ENCODE measurements around the gene GIT1. TPM values are rescaled to one million over a fixed set of nuclear protein-coding genes. Genes with fewer than 3 reads are reported as not detected.

GIT1 gene
- total and polyA plus RNA-seq, 2 experiments from 2014 or later: 15.9 to 60.9 TPM

GRCh38 chr17:29585080-29585751 lies 4.2 kb downstream of the GIT1 start:
- peaks cover 6% of the 10 kb centered on the region for H3K27me3 ChIP-seq (ENCODE audit: insufficient read depth)
- Mint-ChIP-seq H3K4me1 (peaks cover 43% of the 10 kb centered on the region), H3K27ac (no peak overlapping the region), H3K36me3 (ENCODE audit: low read depth) (peaks cover 20% of the 10 kb centered on the region), H3K4me3 (no peak overlapping the region), H3K9me3 (no peaks in the 10 kb centered on the region), H3K27me3 (ENCODE audit: insufficient read depth, low read depth, poor library complexity) (peaks cover 14% of the 10 kb centered on the region)
- H3K9me2 ChIP-seq (ENCODE audit: insufficient read depth): no peaks in the 10 kb centered on the region
- no peak for TF ChIP-seq ETS1 (IDR thresholded peaks at IDR 0.05)
- TF ChIP-seq, protein P1, sequence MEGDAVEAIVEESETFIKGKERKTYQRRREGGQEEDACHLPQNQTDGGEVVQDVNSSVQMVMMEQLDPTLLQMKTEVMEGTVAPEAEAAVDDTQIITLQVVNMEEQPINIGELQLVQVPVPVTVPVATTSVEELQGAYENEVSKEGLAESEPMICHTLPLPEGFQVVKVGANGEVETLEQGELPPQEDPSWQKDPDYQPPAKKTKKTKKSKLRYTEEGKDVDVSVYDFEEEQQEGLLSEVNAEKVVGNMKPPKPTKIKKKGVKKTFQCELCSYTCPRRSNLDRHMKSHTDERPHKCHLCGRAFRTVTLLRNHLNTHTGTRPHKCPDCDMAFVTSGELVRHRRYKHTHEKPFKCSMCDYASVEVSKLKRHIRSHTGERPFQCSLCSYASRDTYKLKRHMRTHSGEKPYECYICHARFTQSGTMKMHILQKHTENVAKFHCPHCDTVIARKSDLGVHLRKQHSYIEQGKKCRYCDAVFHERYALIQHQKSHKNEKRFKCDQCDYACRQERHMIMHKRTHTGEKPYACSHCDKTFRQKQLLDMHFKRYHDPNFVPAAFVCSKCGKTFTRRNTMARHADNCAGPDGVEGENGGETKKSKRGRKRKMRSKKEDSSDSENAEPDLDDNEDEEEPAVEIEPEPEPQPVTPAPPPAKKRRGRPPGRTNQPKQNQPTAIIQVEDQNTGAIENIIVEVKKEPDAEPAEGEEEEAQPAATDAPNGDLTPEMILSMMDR (conservative IDR thresholded peaks at IDR 0.05; ENCODE audit: low read depth in 2 of 2): peak; percentile 54 to 68
- peak overlapping the region; percentile 69 for H3K4me2 ChIP-seq
- H3K79me2 ChIP-seq (replicated peaks; ENCODE audit: insufficient read depth): peaks cover 44% of the 10 kb centered on the region
- H2AFZ ChIP-seq: no peak overlapping the region
- H3K27ac ChIP-seq (ENCODE audit: low read depth): peak overlapping the region; percentile 72; the same call in 1 of the 2 replicates
- H3K4me3 ChIP-seq: peak overlapping the region; percentile 24; the same call in 1 of the 2 replicates
- ATAC-seq: peak; percentile 9
- DNase-seq (ENCODE audit: low spot score): peak; percentile 41
- no peaks in the 10 kb centered on the region for H3K36me3 ChIP-seq (ENCODE audit: insufficient read depth)
- peaks cover 34% of the 10 kb centered on the region for H3K4me1 ChIP-seq (ENCODE audit: insufficient read depth)
- H3F3A ChIP-seq (replicated peaks; ENCODE audit: low read depth): peaks cover 11% of the 10 kb centered on the region; the same call in 1 of the 2 replicates
- peaks cover 17% of the 10 kb centered on the region for H4K20me1 ChIP-seq (replicated peaks; ENCODE audit: insufficient read depth)

- Histone ChIP-seq H3K27me3 (ENCODE audit: insufficient read depth) (no peaks in the 10 kb centered on the region), H2AFZ (no peak overlapping the region), H3K9me2 (ENCODE audit: insufficient read depth) (no peaks in the 10 kb centered on the region), H3F3A (replicated peaks; ENCODE audit: low read depth) (peaks cover 12% of the 10 kb centered on the region; the same call in 1 of the 2 replicates), H3K27ac (ENCODE audit: low read depth) (peak overlapping the region; percentile 72; the same call in 1 of the 2 replicates), H3K4me3 (peak overlapping the region; percentile 24; the same call in 1 of the 2 replicates), H3K36me3 (ENCODE audit: insufficient read depth) (no peaks in the 10 kb centered on the region), H3K4me2 (peak overlapping the region; percentile 69), H4K20me1 (replicated peaks; ENCODE audit: insufficient read depth) (peaks cover 17% of the 10 kb centered on the region), H3K4me1 (ENCODE audit: insufficient read depth) (peaks cover 32% of the 10 kb centered on the region), H3K79me2 (replicated peaks; ENCODE audit: insufficient read depth) (peaks cover 44% of the 10 kb centered on the region)
- Mint-ChIP-seq H3K4me3 (peak overlapping the region; percentile 30; the same call in 1 of the 3 replicates), H3K27ac (peak overlapping the region; percentile 52), H3K27me3 (ENCODE audit: insufficient read depth, low read depth, poor library complexity) (peaks cover 14% of the 10 kb centered on the region), H3K36me3 (ENCODE audit: low read depth) (peaks cover 24% of the 10 kb centered on the region), H3K4me1 (peaks cover 39% of the 10 kb centered on the region), H3K9me3 (no peaks in the 10 kb centered on the region)
- peak; percentile 7 for ATAC-seq
- DNase-seq (ENCODE audit: low spot score): peak; percentile 26
- TF ChIP-seq ZNF331 (CRISPR knock-in tag; IDR thresholded peaks at IDR 0.05; ENCODE audit: low read depth): no peak
- TF ChIP-seq POLR2AphosphoS5 (IDR thresholded peaks at IDR 0.05; ENCODE audit: low read depth): no peak
- TF ChIP-seq, protein P1 (conservative IDR thresholded peaks at IDR 0.05; ENCODE audit: low read depth in 2 of 2): no peak
- TF ChIP-seq NANOG (IDR thresholded peaks at IDR 0.05; ENCODE audit: borderline replicate concordance): no peak
- no peak for TF ChIP-seq REST (IDR thresholded peaks at IDR 0.05; ENCODE audit: unreplicated experiment)
- no peak for TF ChIP-seq EZH2phosphoT487 (IDR thresholded peaks at IDR 0.05; ENCODE audit: unreplicated experiment)
- no peak for TF ChIP-seq ZNF114 (CRISPR knock-in tag; IDR thresholded peaks at IDR 0.05)
These were observed 4.9 kb downstream of the GIT1 start for GRCh38 chr17:29584452-29585079.

All from GM23338 (cell line).